ENCODE results near the gene TTC8.

DNA sequence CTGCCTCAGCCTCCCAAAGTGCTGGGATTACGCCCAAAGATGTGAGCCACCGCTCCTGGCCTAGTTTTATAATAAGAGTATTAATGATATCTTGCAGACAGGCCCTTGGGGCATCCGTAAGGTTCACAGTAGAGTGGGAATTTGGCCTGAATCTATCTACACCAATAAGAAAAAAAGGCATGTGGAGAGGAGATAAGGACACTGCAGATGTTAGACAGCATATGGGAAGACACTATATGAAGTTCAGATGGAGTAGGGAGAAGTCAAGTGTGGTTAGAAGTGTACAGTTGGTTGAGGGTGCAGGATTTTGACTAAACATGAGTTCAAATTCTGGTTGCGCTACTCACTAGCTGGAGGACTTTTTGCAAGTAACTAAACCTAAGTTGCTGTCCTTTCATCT lies 8.5 kb upstream of the TTC8 start:
- TF ChIP-seq POLR2A (IDR thresholded peaks at IDR 0.05; ENCODE audit: low read depth, low read length) (no peak), POLR2AphosphoS5 (IDR thresholded peaks at IDR 0.05; ENCODE audit: low read depth, low read length) (no peak)

All from GM12892 (cell line).